ENCODE data around the gene CDC42SE1.

The CDC42SE1 gene

DNA sequence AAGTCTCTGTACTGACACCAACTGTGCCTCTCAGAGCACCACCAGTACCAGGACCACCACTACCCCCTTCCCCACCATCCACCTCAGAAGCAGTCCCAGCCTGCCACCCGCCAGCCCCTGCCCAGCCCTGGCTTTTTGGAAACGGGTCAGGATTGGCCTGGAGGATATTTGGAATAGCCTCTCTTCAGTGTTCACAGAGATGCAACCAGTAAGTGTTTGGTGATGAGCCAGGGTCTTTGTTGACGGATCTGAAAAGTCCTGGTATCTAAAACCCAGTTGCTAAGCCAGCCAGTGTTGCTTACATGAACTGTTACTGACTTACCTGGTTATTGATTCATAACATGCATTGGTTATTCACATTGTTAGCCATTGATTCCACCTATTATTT, 10.8 kb downstream of the CDC42SE1 start:
- TF ChIP-seq TEAD4 (IDR thresholded peaks at IDR 0.05) (no peak), EGR1 (IDR thresholded peaks at IDR 0.05) (no peak), CEBPB (IDR thresholded peaks at IDR 0.05) (no peak), EP300 (IDR thresholded peaks at IDR 0.05; ENCODE audit: borderline replicate concordance) (no peak), RAD21 (IDR thresholded peaks at IDR 0.05; ENCODE audit: low read depth) (no peak), CREB1 (IDR thresholded peaks at IDR 0.05; ENCODE audit: low read depth) (no peak), TCF12 (IDR thresholded peaks at IDR 0.05; ENCODE audit: low read depth) (no peak)
- TF ChIP-seq, protein P1, sequence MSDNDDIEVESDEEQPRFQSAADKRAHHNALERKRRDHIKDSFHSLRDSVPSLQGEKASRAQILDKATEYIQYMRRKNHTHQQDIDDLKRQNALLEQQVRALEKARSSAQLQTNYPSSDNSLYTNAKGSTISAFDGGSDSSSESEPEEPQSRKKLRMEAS (IDR thresholded peaks at IDR 0.05) = no peak
- TF ChIP-seq, protein P2, sequence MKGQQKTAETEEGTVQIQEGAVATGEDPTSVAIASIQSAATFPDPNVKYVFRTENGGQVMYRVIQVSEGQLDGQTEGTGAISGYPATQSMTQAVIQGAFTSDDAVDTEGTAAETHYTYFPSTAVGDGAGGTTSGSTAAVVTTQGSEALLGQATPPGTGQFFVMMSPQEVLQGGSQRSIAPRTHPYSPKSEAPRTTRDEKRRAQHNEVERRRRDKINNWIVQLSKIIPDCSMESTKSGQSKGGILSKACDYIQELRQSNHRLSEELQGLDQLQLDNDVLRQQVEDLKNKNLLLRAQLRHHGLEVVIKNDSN (IDR thresholded peaks at IDR 0.05) = no peak
- TF ChIP-seq, protein P3, sequence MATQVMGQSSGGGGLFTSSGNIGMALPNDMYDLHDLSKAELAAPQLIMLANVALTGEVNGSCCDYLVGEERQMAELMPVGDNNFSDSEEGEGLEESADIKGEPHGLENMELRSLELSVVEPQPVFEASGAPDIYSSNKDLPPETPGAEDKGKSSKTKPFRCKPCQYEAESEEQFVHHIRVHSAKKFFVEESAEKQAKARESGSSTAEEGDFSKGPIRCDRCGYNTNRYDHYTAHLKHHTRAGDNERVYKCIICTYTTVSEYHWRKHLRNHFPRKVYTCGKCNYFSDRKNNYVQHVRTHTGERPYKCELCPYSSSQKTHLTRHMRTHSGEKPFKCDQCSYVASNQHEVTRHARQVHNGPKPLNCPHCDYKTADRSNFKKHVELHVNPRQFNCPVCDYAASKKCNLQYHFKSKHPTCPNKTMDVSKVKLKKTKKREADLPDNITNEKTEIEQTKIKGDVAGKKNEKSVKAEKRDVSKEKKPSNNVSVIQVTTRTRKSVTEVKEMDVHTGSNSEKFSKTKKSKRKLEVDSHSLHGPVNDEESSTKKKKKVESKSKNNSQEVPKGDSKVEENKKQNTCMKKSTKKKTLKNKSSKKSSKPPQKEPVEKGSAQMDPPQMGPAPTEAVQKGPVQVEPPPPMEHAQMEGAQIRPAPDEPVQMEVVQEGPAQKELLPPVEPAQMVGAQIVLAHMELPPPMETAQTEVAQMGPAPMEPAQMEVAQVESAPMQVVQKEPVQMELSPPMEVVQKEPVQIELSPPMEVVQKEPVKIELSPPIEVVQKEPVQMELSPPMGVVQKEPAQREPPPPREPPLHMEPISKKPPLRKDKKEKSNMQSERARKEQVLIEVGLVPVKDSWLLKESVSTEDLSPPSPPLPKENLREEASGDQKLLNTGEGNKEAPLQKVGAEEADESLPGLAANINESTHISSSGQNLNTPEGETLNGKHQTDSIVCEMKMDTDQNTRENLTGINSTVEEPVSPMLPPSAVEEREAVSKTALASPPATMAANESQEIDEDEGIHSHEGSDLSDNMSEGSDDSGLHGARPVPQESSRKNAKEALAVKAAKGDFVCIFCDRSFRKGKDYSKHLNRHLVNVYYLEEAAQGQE (IDR thresholded peaks at IDR 0.05; ENCODE audit: low read depth) = no peak

DNA sequence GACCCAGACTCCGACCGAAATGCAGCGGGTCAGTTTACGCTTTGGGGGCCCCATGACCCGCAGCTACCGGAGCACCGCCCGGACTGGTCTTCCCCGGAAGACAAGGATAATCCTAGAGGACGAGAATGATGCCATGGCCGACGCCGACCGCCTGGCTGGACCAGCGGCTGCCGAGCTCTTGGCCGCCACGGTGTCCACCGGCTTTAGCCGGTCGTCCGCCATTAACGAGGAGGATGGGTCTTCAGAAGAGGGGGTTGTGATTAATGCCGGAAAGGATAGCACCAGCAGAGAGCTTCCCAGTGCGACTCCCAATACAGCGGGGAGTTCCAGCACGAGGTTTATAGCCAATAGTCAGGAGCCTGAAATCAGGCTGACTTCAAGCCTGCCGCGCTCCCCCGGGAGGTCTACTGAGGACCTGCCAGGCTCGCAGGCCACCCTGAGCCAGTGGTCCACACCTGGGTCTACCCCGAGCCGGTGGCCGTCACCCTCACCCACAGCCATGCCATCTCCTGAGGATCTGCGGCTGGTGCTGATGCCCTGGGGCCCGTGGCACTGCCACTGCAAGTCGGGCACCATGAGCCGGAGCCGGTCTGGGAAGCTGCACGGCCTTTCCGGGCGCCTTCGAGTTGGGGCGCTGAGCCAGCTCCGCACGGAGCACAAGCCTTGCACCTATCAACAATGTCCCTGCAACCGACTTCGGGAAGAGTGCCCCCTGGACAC, 11.3 kb downstream of the CDC42SE1 start:
- TF ChIP-seq, protein P1 (IDR thresholded peaks at IDR 0.05) = peak; percentile 75
- TF ChIP-seq EP300 (IDR thresholded peaks at IDR 0.05; ENCODE audit: borderline replicate concordance) = no peak
- TF ChIP-seq YY1 (IDR thresholded peaks at IDR 0.05; ENCODE audit: low read depth) = peak; percentile 81; the same call in 1 of the 2 replicates
- peak; percentile 38; the same call in 1 of the 2 replicates for TF ChIP-seq RAD21 (IDR thresholded peaks at IDR 0.05; ENCODE audit: low read depth)
- no peak; the same call in 1 of the 2 replicates for TF ChIP-seq TAF1 (IDR thresholded peaks at IDR 0.05; ENCODE audit: low read depth)
- TF ChIP-seq EGR1 (IDR thresholded peaks at IDR 0.05) = no peak
- TF ChIP-seq, protein P2 (IDR thresholded peaks at IDR 0.05) = no peak
- peak; percentile 45; the same call in 1 of the 2 replicates for TF ChIP-seq NFIC (IDR thresholded peaks at IDR 0.05)
- no peak for TF ChIP-seq TEAD4 (IDR thresholded peaks at IDR 0.05)
- no peak for TF ChIP-seq CEBPB (IDR thresholded peaks at IDR 0.05)
- no peak for TF ChIP-seq CREB1 (IDR thresholded peaks at IDR 0.05; ENCODE audit: low read depth)
- TF ChIP-seq ZBTB7A (IDR thresholded peaks at IDR 0.05; ENCODE audit: low read depth) = peak; percentile 30; the same call in 1 of the 2 replicates
- TF ChIP-seq, protein P3 (IDR thresholded peaks at IDR 0.05; ENCODE audit: low read depth) = no peak
- TF ChIP-seq FOXM1 (IDR thresholded peaks at IDR 0.05; ENCODE audit: borderline replicate concordance, low read depth) = no peak
- no peak for TF ChIP-seq TCF12 (IDR thresholded peaks at IDR 0.05; ENCODE audit: low read depth)

DNA sequence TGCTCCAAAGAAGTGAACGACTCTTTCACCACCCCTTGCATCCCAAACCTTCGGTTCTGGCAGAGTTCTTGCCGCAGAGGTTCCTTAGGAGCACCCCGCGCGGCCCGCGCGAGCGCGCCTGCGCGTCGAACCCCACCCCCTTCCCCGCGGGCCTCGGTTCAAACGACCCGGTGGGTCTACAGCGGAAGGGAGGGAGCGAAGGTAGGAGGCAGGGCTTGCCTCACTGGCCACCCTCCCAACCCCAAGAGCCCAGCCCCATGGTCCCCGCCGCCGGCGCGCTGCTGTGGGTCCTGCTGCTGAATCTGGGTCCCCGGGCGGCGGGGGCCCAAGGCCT, 11.9 kb downstream of the CDC42SE1 start, which contains the start of gene C1orf56:
Gene C1orf56, plus strand, starts transcription at position 161 of the 334 bp plus-strand sequence. Its CDS starts 97 bp downstream, at position 258.
- TF ChIP-seq EGR1 (IDR thresholded peaks at IDR 0.05) (no peak), TEAD4 (IDR thresholded peaks at IDR 0.05) (no peak), FOXM1 (IDR thresholded peaks at IDR 0.05; ENCODE audit: borderline replicate concordance, low read depth) (no peak), EP300 (IDR thresholded peaks at IDR 0.05; ENCODE audit: borderline replicate concordance) (no peak), TAF1 (IDR thresholded peaks at IDR 0.05; ENCODE audit: low read depth) (no peak)
- TF ChIP-seq, protein P1 (IDR thresholded peaks at IDR 0.05) = no peak

DNA sequence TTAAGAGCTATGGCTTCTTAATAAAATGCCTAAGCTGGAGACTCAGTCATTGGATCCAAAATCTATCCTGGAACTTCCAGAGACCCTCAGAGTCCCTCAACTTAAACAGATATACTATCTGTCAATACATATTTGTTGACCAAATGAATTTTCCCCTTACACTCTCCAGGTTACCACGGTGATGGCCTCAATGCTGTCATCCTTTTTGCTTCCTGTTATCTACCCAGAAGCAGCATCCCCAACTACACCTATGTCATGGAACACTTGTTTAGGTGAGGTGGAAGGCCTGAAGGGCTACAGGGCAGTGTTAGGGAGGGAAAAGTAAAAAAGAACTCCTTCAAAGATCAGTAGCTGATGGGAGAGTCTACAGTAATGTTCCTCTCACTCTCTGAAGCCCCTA, 16.3 kb downstream of the CDC42SE1 start:
- TF ChIP-seq TCF12 (IDR thresholded peaks at IDR 0.05; ENCODE audit: low read depth) (no peak), RAD21 (IDR thresholded peaks at IDR 0.05; ENCODE audit: low read depth) (no peak), ZBTB7A (IDR thresholded peaks at IDR 0.05; ENCODE audit: low read depth) (no peak), FOXM1 (IDR thresholded peaks at IDR 0.05; ENCODE audit: borderline replicate concordance, low read depth) (no peak), CREB1 (IDR thresholded peaks at IDR 0.05; ENCODE audit: low read depth) (no peak), TAF1 (IDR thresholded peaks at IDR 0.05; ENCODE audit: low read depth) (no peak), CEBPB (IDR thresholded peaks at IDR 0.05) (no peak), TEAD4 (IDR thresholded peaks at IDR 0.05) (no peak), EGR1 (IDR thresholded peaks at IDR 0.05) (no peak), YY1 (IDR thresholded peaks at IDR 0.05; ENCODE audit: low read depth) (no peak), EP300 (IDR thresholded peaks at IDR 0.05; ENCODE audit: borderline replicate concordance) (no peak), NFIC (IDR thresholded peaks at IDR 0.05) (no peak)
- TF ChIP-seq, protein P1 (IDR thresholded peaks at IDR 0.05) = no peak
- TF ChIP-seq, protein P3 (IDR thresholded peaks at IDR 0.05; ENCODE audit: low read depth) = no peak
- TF ChIP-seq, protein P2 (IDR thresholded peaks at IDR 0.05) = no peak
